ENCODE results near the gene MYO9B. TPM values are rescaled to one million over a fixed set of nuclear protein-coding genes. Genes with fewer than 3 reads are reported as not detected.

MYO9B gene
- total and polyA plus RNA-seq, 2 of the 13 experiments (the other 11 are each of a cell fraction or from before 2014, with no cell fraction given), result 18.0 to 18.3 TPM

DNA sequence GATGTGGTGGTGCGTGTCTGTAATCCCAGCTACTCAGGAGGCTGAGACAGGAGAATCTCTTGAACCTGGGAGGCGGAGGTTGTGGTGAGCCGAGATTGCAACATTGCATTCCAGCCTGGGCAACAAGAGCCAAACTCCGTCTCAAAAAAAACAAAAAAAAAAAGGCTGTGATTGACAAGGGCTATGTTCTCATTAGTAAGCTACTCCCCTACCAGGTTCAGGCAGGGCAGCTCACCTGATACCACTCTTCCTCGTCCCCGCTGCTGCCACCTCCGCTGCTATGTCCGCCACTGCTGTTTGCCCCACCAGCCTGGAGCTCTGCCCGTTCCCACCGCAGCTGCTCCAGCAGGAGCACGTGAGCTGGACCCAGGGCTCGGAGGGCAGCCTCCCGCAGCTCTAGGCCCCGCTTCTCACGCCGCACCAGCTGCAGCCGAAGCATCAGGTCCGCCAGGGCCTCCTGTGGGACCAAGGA, 179.6 kb downstream of the MYO9B start (continued):
- TF ChIP-seq, protein P1, sequence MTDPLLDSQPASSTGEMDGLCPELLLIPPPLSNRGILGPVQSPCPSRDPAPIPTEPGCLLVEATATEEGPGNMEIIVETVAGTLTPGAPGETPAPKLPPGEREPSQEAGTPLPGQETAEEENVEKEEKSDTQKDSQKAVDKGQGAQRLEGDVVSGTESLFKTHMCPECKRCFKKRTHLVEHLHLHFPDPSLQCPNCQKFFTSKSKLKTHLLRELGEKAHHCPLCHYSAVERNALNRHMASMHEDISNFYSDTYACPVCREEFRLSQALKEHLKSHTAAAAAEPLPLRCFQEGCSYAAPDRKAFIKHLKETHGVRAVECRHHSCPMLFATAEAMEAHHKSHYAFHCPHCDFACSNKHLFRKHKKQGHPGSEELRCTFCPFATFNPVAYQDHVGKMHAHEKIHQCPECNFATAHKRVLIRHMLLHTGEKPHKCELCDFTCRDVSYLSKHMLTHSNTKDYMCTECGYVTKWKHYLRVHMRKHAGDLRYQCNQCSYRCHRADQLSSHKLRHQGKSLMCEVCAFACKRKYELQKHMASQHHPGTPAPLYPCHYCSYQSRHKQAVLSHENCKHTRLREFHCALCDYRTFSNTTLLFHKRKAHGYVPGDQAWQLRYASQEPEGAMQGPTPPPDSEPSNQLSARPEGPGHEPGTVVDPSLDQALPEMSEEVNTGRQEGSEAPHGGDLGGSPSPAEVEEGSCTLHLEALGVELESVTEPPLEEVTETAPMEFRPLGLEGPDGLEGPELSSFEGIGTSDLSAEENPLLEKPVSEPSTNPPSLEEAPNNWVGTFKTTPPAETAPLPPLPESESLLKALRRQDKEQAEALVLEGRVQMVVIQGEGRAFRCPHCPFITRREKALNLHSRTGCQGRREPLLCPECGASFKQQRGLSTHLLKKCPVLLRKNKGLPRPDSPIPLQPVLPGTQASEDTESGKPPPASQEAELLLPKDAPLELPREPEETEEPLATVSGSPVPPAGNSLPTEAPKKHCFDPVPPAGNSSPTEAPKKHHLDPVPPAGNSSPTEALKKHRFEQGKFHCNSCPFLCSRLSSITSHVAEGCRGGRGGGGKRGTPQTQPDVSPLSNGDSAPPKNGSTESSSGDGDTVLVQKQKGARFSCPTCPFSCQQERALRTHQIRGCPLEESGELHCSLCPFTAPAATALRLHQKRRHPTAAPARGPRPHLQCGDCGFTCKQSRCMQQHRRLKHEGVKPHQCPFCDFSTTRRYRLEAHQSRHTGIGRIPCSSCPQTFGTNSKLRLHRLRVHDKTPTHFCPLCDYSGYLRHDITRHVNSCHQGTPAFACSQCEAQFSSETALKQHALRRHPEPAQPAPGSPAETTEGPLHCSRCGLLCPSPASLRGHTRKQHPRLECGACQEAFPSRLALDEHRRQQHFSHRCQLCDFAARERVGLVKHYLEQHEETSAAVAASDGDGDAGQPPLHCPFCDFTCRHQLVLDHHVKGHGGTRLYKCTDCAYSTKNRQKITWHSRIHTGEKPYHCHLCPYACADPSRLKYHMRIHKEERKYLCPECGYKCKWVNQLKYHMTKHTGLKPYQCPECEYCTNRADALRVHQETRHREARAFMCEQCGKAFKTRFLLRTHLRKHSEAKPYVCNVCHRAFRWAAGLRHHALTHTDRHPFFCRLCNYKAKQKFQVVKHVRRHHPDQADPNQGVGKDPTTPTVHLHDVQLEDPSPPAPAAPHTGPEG (CRISPR knock-in tag; IDR thresholded peaks at IDR 0.05), result no peak
- no peak for TF ChIP-seq THAP8 (CRISPR knock-in tag; IDR thresholded peaks at IDR 0.05; ENCODE audit: borderline replicate concordance)
- TF ChIP-seq HNRNPLL (IDR thresholded peaks at IDR 0.05; ENCODE audit: low read depth, low read length, poor library complexity, severe bottlenecking), result peak; percentile 51
- TF ChIP-seq CSRNP1 (CRISPR knock-in tag; IDR thresholded peaks at IDR 0.05), result peak; percentile 73; the same call in 1 of the 2 replicates
- TF ChIP-seq ATF2 (CRISPR knock-in tag; IDR thresholded peaks at IDR 0.05), result 0 out of 2 replicates have a peak, but pooled peaks have one; percentile 19
- TF ChIP-seq ZNF614 (CRISPR knock-in tag; IDR thresholded peaks at IDR 0.05; ENCODE audit: borderline replicate concordance), result no peak
- 0 out of 2 replicates have a peak, but pooled peaks have one; percentile 14 for TF ChIP-seq HDAC1 (CRISPR knock-in tag; IDR thresholded peaks at IDR 0.05)
- no peak for TF ChIP-seq ZNF446 (CRISPR knock-in tag; IDR thresholded peaks at IDR 0.05)
- peak; percentile 95 for TF ChIP-seq ZMYM3 (CRISPR knock-in tag; IDR thresholded peaks at IDR 0.05)
- TF ChIP-seq TRIM22 (IDR thresholded peaks at IDR 0.05), result no peak
- no peak for TF ChIP-seq FOXO4 (CRISPR knock-in tag; conservative IDR thresholded peaks at IDR 0.05)
- no peak for TF ChIP-seq ZNF792 (CRISPR knock-in tag; IDR thresholded peaks at IDR 0.05)
- TF ChIP-seq, protein P2, sequence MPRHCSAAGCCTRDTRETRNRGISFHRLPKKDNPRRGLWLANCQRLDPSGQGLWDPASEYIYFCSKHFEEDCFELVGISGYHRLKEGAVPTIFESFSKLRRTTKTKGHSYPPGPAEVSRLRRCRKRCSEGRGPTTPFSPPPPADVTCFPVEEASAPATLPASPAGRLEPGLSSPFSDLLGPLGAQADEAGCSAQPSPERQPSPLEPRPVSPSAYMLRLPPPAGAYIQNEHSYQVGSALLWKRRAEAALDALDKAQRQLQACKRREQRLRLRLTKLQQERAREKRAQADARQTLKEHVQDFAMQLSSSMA (CRISPR knock-in tag; IDR thresholded peaks at IDR 0.05), result 0 out of 2 replicates have a peak, but pooled peaks have one; percentile 25
- no peak for TF ChIP-seq ZNF468 (CRISPR knock-in tag; IDR thresholded peaks at IDR 0.05)
- TF ChIP-seq ZNF331 (CRISPR knock-in tag; IDR thresholded peaks at IDR 0.05), result peak; percentile 77
